ENCODE results near the gene SNX8.
"Not testable (repeated sequence)": the region's sequence is repeated elsewhere in the genome, so short reads cannot be mapped to it uniquely, and the experiment has no call there.

SNX8 gene

GRCh38 chr7:2289621-2290020, 24.6 kb downstream of the SNX8 start:
- DNase-seq: no peak

GRCh38 chr7:2289111-2289586, 25.1 kb downstream of the SNX8 start:
- no peak for DNase-seq

DNA sequence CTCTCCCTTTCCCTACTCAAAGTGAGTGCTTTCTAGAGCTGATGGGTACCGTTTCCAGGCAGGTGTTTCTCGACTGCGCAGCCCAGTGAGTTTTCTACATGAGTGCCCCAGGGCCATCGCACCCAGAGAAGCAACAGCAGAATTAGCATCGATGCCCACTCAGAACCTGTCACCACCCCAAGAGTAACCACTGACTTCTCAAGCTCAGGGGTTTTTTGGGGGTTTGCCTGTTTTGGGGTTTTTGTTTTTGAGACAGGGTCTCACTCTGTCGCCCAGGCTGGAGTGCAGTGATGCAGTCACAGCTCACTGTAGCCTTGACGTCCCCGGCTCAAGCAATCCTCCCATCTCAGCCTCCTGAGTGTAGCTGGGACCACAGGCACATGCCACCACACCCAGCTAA, 25.7 kb downstream of the SNX8 start:
- DNase-seq: peak; percentile 9

GRCh38 chr7:2287745-2288144, 26.5 kb downstream of the SNX8 start:
- no peak for DNase-seq

DNA sequence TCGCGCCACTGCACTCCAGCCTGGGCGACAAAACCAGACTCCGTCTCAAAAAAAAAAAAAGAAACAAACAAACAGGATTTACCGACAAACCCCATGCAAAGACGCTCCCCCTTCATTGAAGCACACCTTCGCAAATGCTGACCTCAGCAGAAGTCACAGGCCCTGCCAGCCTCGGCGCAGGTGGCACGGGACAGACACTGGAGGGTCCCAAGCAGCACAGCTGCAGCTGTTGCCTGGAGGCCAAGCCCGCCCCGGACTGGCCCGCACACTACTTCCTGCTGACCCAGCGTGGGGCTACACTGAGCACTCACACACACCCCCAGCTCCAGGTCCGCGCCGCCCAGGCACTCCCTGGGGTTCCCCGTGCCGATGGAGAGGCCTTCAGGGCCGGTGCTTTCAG, 31.2 kb downstream of the SNX8 start:
- no peak for DNase-seq

DNA sequence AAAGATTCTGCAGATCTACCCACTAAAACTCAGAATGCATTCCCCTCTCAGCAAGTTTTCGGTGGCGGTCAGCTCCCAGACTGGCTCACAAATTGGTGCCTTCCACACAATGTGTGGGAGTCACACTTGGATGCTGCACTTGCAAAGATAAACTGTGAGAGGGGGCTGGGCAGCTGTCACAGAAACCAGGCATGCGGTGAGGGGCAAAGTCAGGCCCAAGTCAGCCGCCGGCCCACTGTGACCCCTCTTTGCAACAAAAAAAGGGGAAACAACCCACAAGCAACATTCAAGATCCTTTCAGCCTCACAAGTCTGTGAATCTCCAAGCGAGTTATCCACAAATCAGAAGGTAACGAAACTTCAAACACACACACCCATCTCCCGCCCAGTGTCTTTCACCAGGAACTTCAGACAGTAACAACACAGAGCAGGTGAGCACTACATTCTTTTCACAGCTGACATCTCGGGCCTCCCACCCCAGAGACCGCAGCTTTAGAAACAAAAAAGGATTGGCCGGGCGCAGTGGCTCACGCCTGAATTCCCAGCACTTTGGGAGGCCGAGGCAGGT, 32.0 kb downstream of the SNX8 start:
- no peak for DNase-seq

DNA sequence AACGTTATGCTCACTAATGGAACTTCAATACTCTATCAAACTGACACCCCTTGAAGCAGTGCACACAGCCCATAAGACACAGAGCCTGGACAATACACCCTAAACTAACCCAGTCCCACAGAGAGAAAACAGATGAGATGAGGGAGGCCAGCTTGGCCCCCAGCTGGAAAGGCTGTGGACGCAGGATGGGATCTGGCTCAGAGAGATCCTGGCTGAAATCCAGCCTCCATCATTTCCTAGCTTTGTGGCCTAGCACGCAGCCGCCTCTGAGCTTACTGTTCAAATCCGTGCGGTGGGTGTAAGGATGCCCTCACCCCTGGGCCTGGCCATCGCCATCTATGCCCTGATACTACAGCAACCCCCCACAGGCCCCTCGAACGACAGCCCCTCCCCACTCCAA, 32.7 kb downstream of the SNX8 start:
- no peak for DNase-seq

DNA sequence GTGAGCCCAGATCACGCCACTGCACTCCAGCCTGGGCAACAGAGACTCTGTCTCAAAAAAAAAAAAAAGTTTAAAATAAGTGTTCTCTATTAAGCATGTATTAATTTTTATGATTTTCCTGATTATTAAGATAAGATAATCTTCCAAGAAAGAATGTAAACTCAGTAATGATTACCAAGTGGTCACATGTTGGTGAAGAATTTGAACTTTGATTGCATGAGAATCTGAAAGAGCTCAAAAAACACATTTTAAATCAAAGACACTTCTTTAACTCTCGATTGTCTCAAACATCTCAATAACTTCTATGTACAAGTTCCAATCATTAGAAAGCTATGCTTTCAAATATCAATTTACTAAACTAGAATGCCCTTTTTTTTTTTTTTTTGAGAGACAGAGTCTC, 33.8 kb downstream of the SNX8 start:
- DNase-seq: no peak

GRCh38 chr7:2279896-2280295, 34.3 kb downstream of the SNX8 start:
- DNase-seq: no peak

DNA sequence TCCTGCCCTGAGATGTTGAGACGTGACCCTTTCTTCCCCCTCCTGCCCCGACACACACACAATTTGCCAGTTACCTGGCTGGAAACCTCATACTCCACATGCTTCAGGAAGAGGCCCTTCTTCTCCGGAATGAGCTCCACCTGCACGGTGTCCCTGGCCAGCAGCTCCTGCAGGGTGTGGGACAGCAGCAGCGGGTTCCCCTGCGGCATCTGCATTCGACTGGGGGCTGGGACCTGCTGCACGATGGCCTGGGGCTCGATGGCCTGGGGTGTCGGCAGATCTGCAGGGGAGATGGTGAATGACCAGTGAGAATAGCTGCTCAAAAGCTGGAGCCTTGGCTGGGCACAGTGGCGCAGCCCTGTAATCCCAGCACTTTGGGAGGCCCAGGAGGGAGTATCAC, 36.2 kb downstream of the SNX8 start:
- DNase-seq: no peak

DNA sequence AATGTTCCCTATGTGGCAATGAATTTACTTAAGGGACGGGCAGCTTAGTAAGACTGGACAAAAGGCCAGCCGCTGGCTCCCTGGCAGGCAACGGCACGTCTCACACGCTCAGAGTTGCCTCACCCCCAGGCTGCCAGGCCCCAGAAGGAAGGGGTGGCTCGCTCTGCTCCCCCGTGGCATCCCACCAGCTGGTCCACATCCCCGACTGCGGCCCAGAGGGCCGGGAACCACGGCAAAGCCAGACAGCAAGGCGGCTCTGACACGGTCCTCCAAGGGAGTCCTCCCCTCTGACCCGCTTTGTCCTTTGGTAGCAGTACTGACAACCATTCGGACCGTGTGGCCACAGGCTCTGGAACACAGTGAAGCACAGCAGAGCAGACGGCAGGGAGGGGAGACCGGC, 38.1 kb downstream of the SNX8 start:
- no peak for DNase-seq

GRCh38 chr7:2275101-2275500, 39.1 kb downstream of the SNX8 start:
- DNase-seq: no peak

GRCh38 chr7:2274666-2275065, 39.6 kb downstream of the SNX8 start:
- no peak for DNase-seq

DNA sequence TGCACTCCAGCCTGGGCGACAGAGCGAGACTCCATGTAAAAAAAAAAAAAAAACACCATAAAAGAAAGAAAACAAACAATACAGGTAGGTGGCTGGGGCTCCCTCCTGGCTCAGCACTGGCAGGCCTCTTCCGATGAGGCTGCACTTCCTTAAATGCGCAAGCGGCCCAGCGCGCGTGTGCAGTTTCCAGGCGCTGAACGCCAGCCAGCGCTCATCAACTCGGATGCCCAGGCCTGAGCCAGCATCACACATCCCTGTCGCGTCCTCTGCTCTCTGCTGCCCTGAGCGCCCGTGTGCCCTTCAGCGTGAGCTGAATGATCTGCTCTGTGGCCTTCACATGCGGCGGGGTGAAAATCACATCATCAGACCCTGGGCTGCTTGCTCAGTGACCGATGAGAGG, 40.4 kb downstream of the SNX8 start:
- no peak for DNase-seq

GRCh38 chr7:2272031-2272430, 42.2 kb downstream of the SNX8 start:
- no peak for DNase-seq

DNA sequence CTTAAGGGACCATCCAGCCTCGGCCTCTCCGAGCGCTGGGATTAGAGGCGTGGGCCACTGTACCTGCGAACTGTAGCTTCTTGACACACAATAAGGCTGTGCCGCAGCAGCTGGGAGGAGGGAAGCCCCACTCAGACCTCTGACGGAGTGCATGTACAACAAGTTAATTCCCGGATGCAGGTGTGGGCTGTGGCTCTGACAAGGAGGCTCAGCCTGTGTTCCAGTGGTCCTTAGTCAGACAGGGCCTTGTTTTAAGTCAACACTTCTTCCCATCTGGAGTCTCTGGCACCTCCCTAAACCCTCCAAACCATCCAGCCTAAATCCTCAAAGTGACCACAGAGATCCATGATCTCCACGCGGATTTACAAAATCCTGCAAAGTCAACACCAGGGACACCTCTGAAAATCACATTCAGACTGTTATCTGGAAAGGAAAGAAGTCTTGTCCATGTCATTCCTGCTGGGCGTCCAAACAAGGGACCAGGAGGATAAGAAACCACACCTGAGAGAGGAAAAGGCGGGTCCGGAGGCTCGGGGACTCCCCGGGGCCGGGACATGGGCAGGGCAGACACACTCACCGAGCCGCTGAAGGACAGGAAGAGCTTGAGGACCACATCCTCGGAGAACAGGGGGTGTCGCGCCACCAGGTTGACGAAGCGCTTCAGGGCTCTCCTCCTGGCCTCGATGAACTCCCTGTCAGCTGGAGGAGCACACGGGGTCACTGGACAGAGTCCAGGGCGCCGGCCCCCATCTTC, 42.8 kb downstream of the SNX8 start:
- DNase-seq: no peak

DNA sequence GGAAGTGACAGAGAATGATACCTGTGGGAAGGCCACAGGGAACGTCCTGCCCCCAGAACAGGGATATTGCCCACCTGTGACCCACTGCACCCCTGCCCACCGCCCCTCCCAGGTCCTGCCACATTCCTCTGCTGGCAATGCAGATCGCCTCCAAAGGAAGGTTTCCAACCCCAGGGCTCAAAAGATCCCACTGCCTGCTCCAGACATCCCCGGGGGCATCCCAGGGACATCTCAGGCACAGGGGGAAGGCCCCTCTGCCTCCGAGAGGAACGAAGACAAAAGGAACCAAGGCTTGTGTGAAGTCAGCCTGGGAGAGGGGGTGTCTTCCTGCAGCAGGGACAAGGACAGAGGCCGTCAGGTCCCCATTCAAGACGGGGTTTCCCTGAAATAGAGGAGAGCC, 43.7 kb downstream of the SNX8 start:
- no peak for DNase-seq

- no peak for DNase-seq
Measured at GRCh38 chr7:2269991-2270460, 44.2 kb downstream of the SNX8 start.

- DNase-seq: not testable (repeated sequence)
Measured at GRCh38 chr7:2269089-2269990, 44.9 kb downstream of the SNX8 start.

GRCh38 chr7:2266911-2267310, 47.3 kb downstream of the SNX8 start:
- no peak for DNase-seq

GRCh38 chr7:2264158-2264557, 50.1 kb downstream of the SNX8 start:
- no peak for DNase-seq

DNA sequence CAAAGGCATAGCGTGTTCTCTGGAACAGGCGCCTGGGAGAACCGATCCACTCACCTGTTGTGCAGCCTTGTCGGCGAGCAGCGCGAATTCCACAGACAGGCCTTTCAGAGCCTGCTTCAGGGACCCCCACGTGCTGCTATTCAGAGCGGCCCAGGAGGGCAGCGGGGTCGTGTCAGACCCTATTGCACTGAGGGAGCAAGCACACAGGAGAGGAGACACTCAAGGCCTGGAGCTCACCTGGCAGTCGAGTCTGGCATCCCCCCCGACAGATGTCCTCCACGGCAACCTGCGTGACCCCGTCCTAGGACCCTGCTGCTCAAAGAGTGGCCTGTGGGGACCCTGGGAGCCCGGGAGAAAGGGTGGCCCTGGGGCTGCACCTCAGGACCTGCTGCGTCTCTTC, 51.1 kb downstream of the SNX8 start:
- no peak for DNase-seq

GRCh38 chr7:2261611-2262010, 52.6 kb downstream of the SNX8 start:
- peak; percentile 70 for DNase-seq

DNA sequence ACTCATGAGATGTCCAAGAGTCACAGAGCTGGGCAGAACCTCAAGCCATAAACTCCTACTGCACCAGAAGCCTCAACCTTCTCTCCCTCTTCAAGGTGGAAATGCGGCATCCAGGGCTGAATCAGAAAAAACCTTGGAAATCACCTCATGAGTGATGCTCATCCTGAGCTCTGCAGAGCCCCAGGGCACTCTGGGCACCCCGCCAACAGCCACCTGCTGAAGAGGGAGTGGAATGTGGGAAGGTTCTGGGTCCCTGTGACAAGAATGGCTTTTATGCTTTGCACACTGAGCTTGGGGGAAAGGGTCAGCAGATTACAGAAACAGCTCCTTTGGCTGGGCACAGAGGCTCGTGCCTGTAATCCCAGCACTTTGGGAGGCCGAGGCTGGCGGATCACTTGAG, 53.4 kb downstream of the SNX8 start:
- no peak for DNase-seq
